SU-DHL-6 (cell line): Measurements from ENCODE around the gene ITIH1.

Experiments
- H2AFZ ChIP-seq: fragments of 200-600 bp; sonication (generic); 2 replicates; pipeline ENCODE4 v1.6.1; 2014; ENCODE audit warnings: low read depth, mild to moderate bottlenecking, moderate library complexity, mixed read lengths, antibody characterized with exemption, low read length; ENCODE audit not compliant: severe bottlenecking
- H3F3A ChIP-seq: fragments of 200-600 bp; shearing (Covaris generic); 2 replicates; pipeline ENCODE4 v1.6.0; 2016; ENCODE audit warnings: antibody characterized with exemption, mild to moderate bottlenecking; ENCODE audit not compliant: insufficient read depth
- H3K27ac ChIP-seq: fragments of 200-600 bp; sonication (generic); 2 replicates; pipeline ENCODE4 v1.5.1; 2016; ENCODE audit warnings: low read depth, mild to moderate bottlenecking, low read length, moderate library complexity, mixed read lengths
- H3K27me3 ChIP-seq: fragments of 200-600 bp; sonication (generic), shearing (Covaris generic); 2 replicates; pipeline ENCODE4 v1.6.0; 2014; ENCODE audit warnings: mild to moderate bottlenecking, low read length
- H3K36me3 ChIP-seq: fragments of 200-600 bp; sonication (generic); 2 replicates; pipeline ENCODE4 v1.6.1; 2014; ENCODE audit warnings: mild to moderate bottlenecking, low read length, mixed read lengths
- H3K4me2 ChIP-seq: fragments of 300-600, 200-600 bp; shearing (Covaris generic), sonication (generic); 2 replicates; pipeline ENCODE4 v1.6.0; 2014; ENCODE audit warnings: low read length, low read depth, mild to moderate bottlenecking; ENCODE audit not compliant: poor library complexity, severe bottlenecking
- H3K4me3 ChIP-seq: fragments of 200-600 bp; sonication (generic); 2 replicates; pipeline ENCODE4 v1.5.1; 2014; ENCODE audit warnings: antibody characterized with exemption, low read length, mild to moderate bottlenecking, mixed read lengths; ENCODE audit not compliant: insufficient read depth, poor library complexity, severe bottlenecking
- H3K79me2 ChIP-seq: fragments of 200-600 bp; sonication (generic); 2 replicates; pipeline ENCODE4 v1.6.1; 2014; ENCODE audit warnings: mild to moderate bottlenecking, low read length, moderate library complexity; ENCODE audit not compliant: insufficient read depth
- H3K9ac ChIP-seq: fragments of 200-600 bp; sonication (generic); 2 replicates; pipeline ENCODE4 v1.7.0; 2014; ENCODE audit warnings: mild to moderate bottlenecking, low read length
- H3K9me2 ChIP-seq: fragments of 200-600 bp; sonication (generic); replicated peaks from 2 replicates; pipeline ENCODE4 v1.6.1; 2014; ENCODE audit warnings: low read length; ENCODE audit not compliant: insufficient read depth
- H3K9me3 ChIP-seq: fragments of 200-600 bp; sonication (generic); 2 replicates; pipeline ENCODE4 v1.6.1; 2014; ENCODE audit warnings: low read length, mixed read lengths; ENCODE audit not compliant: insufficient read depth
- H4K20me1 ChIP-seq: fragments of 200-600 bp; sonication (generic); 2 replicates; pipeline ENCODE4 v1.6.1; 2014; ENCODE audit warnings: low read depth, mild to moderate bottlenecking, antibody characterized with exemption, low read length, moderate library complexity, mixed read lengths
- CTCF ChIP-seq: fragments of 200-600 bp; sonication (generic); IDR thresholded peaks from one replicate; pipeline ENCODE4 v1.5.1; 2017; ENCODE audit warnings: antibody characterized with exemption, mild to moderate bottlenecking, low read length, moderate library complexity; ENCODE audit not compliant: insufficient read depth, poor library complexity, severe bottlenecking
- EZH2phosphoT487 ChIP-seq: fragments of 200-600 bp; sonication (generic), shearing (Covaris generic); conservative IDR thresholded peaks from 2 replicates; pipeline ENCODE4 v1.6.1; 2018; ENCODE audit warnings: mild to moderate bottlenecking, antibody characterized with exemption, low read length, moderate library complexity, mixed read lengths

The ITIH1 gene

GRCh38 chr3:52769786-52770455 is 7.5 kb upstream of the ITIH1 start:
- peak overlapping the region; percentile 66 for H3K9ac ChIP-seq

GRCh38 chr3:52770496-52771333 is 6.7 kb upstream of the ITIH1 start, which contains the start of gene NEK4:
Gene NEK4, minus strand, starts transcription at chr3:52770940. Its CDS starts 194 bp downstream, at chr3:52770746.
- Histone ChIP-seq H3K4me3 (peak within 1 kb of the TSS; percentile 84), H3K27ac (peak within 1 kb of the TSS; percentile 38; the same call in 1 of the 2 replicates), H2AFZ (peak within 1 kb of the TSS; percentile 95), H4K20me1 (no peaks in the 10 kb centered on the region), H3F3A (no peaks in the 10 kb centered on the region; the same call in 1 of the 2 replicates), H3K4me2 (peak within 1 kb of the TSS; percentile 93), H3K9me3 (no peaks in the 10 kb centered on the region), H3K9me2 (no peaks in the 10 kb centered on the region), H3K36me3 (no peaks in the 10 kb centered on the region), H3K79me2 (no peaks in the 10 kb centered on the region), H3K27me3 (no peaks in the 10 kb centered on the region), H3K9ac (peak within 1 kb of the TSS; percentile 66)
- TF ChIP-seq EZH2phosphoT487 (no peak), CTCF (no peak)

More at GRCh38 chr3:52769786-52770455, 7.5 kb upstream of the ITIH1 start:
- H3K9me2 ChIP-seq = no peaks in the 10 kb centered on the region
- H3F3A ChIP-seq = no peaks in the 10 kb centered on the region; the same call in 1 of the 2 replicates
- H3K9me3 ChIP-seq = no peaks in the 10 kb centered on the region
- H3K4me3 ChIP-seq = peak overlapping the region; percentile 84
- H3K36me3 ChIP-seq = no peaks in the 10 kb centered on the region
- TF ChIP-seq EZH2phosphoT487 = no peak
- no peak for TF ChIP-seq CTCF
- H3K4me2 ChIP-seq = peak overlapping the region; percentile 93
- H4K20me1 ChIP-seq = no peaks in the 10 kb centered on the region
- H3K27me3 ChIP-seq = no peaks in the 10 kb centered on the region
- H2AFZ ChIP-seq = peak overlapping the region; percentile 95
- H3K27ac ChIP-seq = no peak overlapping the region
- H3K79me2 ChIP-seq = no peaks in the 10 kb centered on the region

GRCh38 chr3:52771334-52771681 is 6.1 kb upstream of the ITIH1 start:
- Histone ChIP-seq H3K27me3 (no peaks in the 10 kb centered on the region), H3K79me2 (no peaks in the 10 kb centered on the region), H3F3A (no peaks in the 10 kb centered on the region; the same call in 1 of the 2 replicates), H3K27ac (peak overlapping the region; percentile 38; the same call in 1 of the 2 replicates), H4K20me1 (no peaks in the 10 kb centered on the region), H3K9me3 (no peaks in the 10 kb centered on the region), H3K9ac (peak overlapping the region; percentile 66), H3K36me3 (no peaks in the 10 kb centered on the region), H2AFZ (peak overlapping the region; percentile 95), H3K4me2 (peak overlapping the region; percentile 93), H3K9me2 (no peaks in the 10 kb centered on the region), H3K4me3 (peak overlapping the region; percentile 84)
- no peak for TF ChIP-seq CTCF
- no peak for TF ChIP-seq EZH2phosphoT487
